ENCODE measurements around the gene AAK1.
A peak's percentile ranks its signal among the peaks of the same experiment; 100 is the strongest.
"Not testable (repeated sequence)": the region's sequence is repeated elsewhere in the genome, so short reads cannot be mapped to it uniquely, and the experiment has no call there.

The AAK1 gene

DNA sequence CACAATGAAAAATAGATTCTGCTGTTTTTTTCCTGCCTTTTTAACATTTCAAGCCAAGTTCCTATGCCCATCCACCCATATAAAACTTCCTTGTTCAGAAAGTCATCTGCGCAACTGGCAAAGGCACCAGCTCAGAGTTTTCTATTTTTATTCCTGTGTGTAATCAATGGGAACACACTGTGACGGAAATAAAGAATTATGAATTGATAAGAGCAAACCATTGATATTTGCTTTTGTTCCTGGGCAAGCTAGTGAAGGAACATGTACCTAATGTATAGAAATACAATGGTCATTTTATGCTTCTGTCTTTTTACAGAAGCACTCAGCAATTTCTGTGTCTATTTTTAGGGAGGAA lies 30.8 kb upstream of the AAK1 start:
- TF ChIP-seq, protein P1, sequence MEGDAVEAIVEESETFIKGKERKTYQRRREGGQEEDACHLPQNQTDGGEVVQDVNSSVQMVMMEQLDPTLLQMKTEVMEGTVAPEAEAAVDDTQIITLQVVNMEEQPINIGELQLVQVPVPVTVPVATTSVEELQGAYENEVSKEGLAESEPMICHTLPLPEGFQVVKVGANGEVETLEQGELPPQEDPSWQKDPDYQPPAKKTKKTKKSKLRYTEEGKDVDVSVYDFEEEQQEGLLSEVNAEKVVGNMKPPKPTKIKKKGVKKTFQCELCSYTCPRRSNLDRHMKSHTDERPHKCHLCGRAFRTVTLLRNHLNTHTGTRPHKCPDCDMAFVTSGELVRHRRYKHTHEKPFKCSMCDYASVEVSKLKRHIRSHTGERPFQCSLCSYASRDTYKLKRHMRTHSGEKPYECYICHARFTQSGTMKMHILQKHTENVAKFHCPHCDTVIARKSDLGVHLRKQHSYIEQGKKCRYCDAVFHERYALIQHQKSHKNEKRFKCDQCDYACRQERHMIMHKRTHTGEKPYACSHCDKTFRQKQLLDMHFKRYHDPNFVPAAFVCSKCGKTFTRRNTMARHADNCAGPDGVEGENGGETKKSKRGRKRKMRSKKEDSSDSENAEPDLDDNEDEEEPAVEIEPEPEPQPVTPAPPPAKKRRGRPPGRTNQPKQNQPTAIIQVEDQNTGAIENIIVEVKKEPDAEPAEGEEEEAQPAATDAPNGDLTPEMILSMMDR (conservative IDR thresholded peaks at IDR 0.05; ENCODE audit: low read depth) = no peak
- no peak for DNase-seq (ENCODE audit: low spot score)
- H3K27ac ChIP-seq = no peak overlapping the region
- ChIA-PET POLR2A (ENCODE audit: low non-redundant PET) (no interaction called here), CTCF (no interaction called here)

GRCh38 chr2:69673098-69673497 lies 29.6 kb upstream of the AAK1 start:
- DNase-seq (ENCODE audit: low spot score); POLR2A ChIA-PET (ENCODE audit: low non-redundant PET); CTCF ChIA-PET; H3K27ac ChIP-seq: not testable (repeated sequence)

- CTCF ChIA-PET = no interaction called here
- TF ChIP-seq, protein P1 (conservative IDR thresholded peaks at IDR 0.05; ENCODE audit: low read depth) = no peak
- POLR2A ChIA-PET (ENCODE audit: low non-redundant PET) = no interaction called here
- H3K27ac ChIP-seq = no peak overlapping the region
- DNase-seq (ENCODE audit: low spot score) = no peak
Observed at GRCh38 chr2:69669666-69670065, 26.1 kb upstream of the AAK1 start.

GRCh38 chr2:69668598-69668997 lies 25.1 kb upstream of the AAK1 start:
- ChIA-PET POLR2A (ENCODE audit: low non-redundant PET) (no interaction called here), CTCF (interaction anchor here (1.0 kb wide), 1 partner anchor 655 kb away, joined by 3 read pairs; the partner anchor contains the start of gene ANTXR1)
- H3K27ac ChIP-seq = peak overlapping the region; percentile 34
- TF ChIP-seq, protein P1 (conservative IDR thresholded peaks at IDR 0.05; ENCODE audit: low read depth) = no peak
- no peak for DNase-seq (ENCODE audit: low spot score)

GRCh38 chr2:69667805-69668382 lies 24.4 kb upstream of the AAK1 start:
- DNase-seq (ENCODE audit: low spot score) = peak; percentile 68
- TF ChIP-seq, protein P1 (conservative IDR thresholded peaks at IDR 0.05; ENCODE audit: low read depth) = no peak
- ChIA-PET POLR2A (ENCODE audit: low non-redundant PET) (no interaction called here), CTCF (interaction anchor here (1.0 kb wide), 1 partner anchor 655 kb away, joined by 3 read pairs; the partner anchor contains the start of gene ANTXR1)
- H3K27ac ChIP-seq = peak overlapping the region; percentile 68

DNA sequence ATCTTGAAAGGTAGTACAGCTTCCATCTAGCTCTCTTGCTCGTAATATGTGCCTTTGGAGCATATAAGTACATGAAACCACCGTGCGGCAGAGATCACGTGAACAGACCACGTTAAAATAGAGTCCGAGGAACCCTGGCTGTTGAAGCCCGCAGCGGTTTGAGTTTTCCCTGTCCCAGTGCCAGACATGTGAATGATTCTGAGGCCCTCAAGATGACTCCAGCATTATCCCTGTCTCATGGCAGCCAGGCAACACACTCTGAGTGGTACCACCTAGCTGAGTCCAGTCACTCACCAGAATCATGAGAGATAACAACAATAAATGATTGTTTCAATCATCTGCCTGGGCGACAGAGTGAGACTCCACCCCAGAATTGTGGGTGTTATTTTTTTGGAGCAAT lies 21.6 kb upstream of the AAK1 start:
- DNase-seq (ENCODE audit: low spot score) = no peak
- POLR2A ChIA-PET (ENCODE audit: low non-redundant PET) = no interaction called here
- CTCF ChIA-PET = interaction anchor here (0.6 kb wide), 1 partner anchor 43 kb away, joined by 4 read pairs; no protein-coding TSS in a partner anchor
- no peak overlapping the region for H3K27ac ChIP-seq
- TF ChIP-seq, protein P1 (conservative IDR thresholded peaks at IDR 0.05; ENCODE audit: low read depth) = no peak

DNA sequence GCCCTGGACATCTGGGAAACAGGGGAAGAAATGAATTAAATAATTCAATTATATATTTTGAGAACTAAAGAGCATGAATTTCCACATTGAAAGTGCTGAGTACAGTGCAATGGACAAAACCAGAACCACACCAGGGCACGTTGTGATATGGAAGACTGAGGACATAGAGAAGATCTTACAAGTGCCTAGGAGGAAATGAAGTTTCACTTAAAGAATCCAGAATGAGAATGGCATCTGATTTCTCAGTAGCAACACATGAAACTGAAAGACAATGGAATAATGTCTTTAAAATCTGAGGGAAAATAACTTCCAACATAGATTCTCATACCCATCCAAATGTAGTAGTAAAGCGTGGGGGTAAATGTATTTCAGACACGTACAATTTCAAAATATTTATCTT lies 20.3 kb upstream of the AAK1 start:
- CTCF ChIA-PET = no interaction called here
- no peak overlapping the region for H3K27ac ChIP-seq

DNA sequence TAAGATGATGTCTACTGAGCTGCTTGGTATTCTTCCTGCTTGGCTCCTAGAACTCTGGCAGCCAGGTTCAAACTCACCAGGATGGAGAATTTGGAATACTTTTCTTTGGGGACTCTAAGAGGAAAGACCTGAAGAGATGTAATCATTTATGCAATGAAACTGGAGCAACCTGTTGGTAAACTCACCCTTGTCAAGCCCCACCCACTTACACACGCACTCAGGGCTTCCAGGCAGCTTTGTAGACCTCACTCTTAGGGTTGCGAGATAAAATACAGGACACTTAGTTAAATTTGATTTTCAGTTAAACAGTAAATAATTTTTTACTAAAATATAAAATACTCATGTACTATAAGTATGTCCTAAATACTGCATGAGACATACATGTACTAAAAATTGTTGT lies 19.0 kb upstream of the AAK1 start:
- H3K27ac ChIP-seq; POLR2A ChIA-PET (ENCODE audit: low non-redundant PET); DNase-seq (ENCODE audit: low spot score): not testable (repeated sequence)
- CTCF ChIA-PET = interaction anchor here (0.6 kb wide), 1 partner anchor 17 kb away, joined by 3 read pairs; no protein-coding TSS in a partner anchor

More for the DNA sequence above, 20.3 kb upstream of the AAK1 start:
- POLR2A ChIA-PET (ENCODE audit: low non-redundant PET) = no interaction called here
- TF ChIP-seq, protein P1 (conservative IDR thresholded peaks at IDR 0.05; ENCODE audit: low read depth) = no peak
- DNase-seq (ENCODE audit: low spot score) = no peak
